ENCODE data around the gene PPM1D.

The PPM1D gene

GRCh38 chr17:60676758-60677307 is 76.8 kb downstream of the PPM1D start:
- DNase-seq = no peak

GRCh38 chr17:60677308-60678117 is 77.5 kb downstream of the PPM1D start, which contains the start of gene BCAS3:
BCAS3 (plus strand) TSS chr17:60677851.
- peak; percentile 94 to 98 for DNase-seq

GRCh38 chr17:60678118-60678444 is 78.1 kb downstream of the PPM1D start:
- no peak for DNase-seq

- no peak for DNase-seq
Measured at GRCh38 chr17:60679287-60679686, 79.3 kb downstream of the PPM1D start.

- DNase-seq = no peak
Measured at GRCh38 chr17:60680754-60681153, 80.8 kb downstream of the PPM1D start.

- no peak for DNase-seq
Measured at GRCh38 chr17:60685437-60685836, 85.4 kb downstream of the PPM1D start.

- no peak for DNase-seq
Measured at GRCh38 chr17:60695960-60696359, 96.0 kb downstream of the PPM1D start.

GRCh38 chr17:60699090-60699489 is 99.1 kb downstream of the PPM1D start:
- DNase-seq = no peak

- no peak for DNase-seq
Measured at GRCh38 chr17:60704170-60704569, 104.2 kb downstream of the PPM1D start.

GRCh38 chr17:60712675-60713074 is 112.7 kb downstream of the PPM1D start:
- no peak for DNase-seq

- DNase-seq = no peak
Measured at GRCh38 chr17:60713608-60714007, 113.6 kb downstream of the PPM1D start.

Measured in activated CD4-positive, alpha-beta T cell treated with anti-CD3 and anti-CD28 coated beads, Interleukin-2, amount 50 U/mL, for 48 hours (primary cell).